IPS DF 4.7 (cell line): ENCODE data around the gene C9orf72.

Experiments
- DNase-seq: peaks from one replicate; pipeline ENCODE4 v3.0.0-alpha.2; 2013; ENCODE audit warnings: low spot score; ENCODE audit errors: extremely low read depth

The C9orf72 gene

DNA sequence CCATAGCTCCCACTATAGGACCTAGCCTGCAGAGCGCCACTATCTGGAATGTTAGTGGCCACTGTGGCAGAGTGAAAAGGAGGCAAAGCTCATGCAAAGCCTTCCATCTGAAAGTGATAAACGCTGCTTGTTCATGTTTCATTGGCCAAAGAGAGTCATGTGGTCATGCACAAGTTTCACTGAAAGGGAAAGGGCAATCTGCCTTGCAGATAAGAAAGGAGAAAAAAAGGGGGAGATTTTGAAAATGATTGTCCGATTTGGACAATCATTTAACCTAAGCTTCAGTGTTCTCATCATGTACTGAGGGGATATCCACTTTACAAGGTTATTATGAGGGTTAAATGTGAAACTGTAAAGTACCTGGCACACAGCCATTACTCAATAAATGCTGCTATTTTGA is 34.6 kb downstream of the C9orf72 start:
- DNase-seq, result no peak

DNA sequence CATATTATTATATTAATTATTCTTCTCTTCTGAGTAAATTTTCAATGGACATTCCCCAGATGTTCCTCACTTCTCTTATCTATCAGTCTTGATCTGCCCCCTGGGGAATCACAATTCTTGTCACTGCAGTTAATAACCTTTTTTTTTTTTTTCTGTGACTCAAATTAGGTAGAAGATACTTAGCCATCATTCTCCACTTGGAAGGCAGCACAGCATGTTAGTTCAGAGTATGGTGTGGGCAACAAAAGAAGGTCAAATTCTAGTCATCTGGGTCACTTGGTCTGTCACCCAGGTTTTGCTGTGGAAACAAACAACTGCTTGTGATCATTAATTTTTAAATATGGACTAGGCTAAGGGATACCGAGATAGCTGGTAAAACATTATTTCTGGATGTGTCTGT is 35.5 kb downstream of the C9orf72 start:
- DNase-seq, result no peak

DNA sequence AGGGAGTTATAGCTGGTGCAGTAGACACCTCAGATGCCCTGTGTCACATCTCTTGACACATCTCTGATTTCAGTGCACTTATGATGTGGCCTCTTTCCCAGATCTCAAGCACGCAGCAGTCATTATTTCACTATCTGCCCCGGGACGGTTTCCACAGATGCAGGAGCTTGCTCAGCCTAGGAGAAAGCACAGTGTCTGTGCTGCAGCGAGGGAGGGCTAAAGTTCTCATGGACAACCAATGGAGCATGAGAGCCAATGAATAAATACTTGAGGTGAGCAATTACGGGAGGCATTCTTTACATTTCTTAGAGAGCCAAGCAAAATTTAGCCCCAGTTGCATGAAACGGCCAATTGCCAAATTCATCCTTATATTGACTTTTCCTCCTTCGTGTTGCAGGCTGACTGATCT is 36.2 kb downstream of the C9orf72 start:
- DNase-seq, result no peak

DNA sequence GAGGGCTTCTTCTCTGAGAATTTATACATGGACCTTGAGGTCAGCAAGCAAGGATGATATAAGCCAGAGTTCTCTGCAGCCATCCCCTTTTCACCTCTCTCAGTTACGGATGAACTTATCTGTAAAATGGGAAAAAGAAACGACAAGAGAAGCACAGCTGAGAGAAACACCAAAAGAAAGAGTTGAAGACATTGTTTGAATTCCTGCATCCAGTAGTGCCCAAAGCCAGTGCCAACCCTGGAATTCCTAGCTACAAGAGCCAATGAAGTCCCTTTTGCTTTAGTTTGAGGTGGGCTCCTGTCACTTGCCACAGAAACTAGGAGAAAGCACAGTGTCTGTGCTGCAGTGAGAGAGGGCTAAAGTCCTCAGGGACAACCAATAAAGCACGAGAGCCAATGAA is 37.1 kb downstream of the C9orf72 start:
- DNase-seq, result no peak

DNA sequence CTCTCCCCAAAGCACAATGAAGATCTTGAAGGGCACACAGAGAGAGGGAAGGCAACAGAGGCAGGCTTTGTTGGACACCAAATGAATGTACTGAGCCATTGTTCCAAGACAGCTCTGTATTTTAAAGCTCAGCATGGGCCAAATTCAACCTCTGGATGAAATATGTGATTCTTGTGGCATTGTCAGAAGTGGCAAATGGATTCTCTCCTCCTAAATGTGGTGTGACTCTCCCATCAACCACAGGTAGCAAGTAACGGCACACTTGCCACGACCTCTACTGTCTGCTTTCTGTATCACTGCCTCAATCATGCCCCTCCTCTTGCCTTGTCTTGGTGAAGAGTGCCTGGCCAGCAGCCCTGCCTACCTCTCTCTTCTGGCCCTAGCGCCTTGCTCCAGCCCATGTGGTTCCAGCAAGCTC is 37.6 kb downstream of the C9orf72 start:
- no peak for DNase-seq

DNA sequence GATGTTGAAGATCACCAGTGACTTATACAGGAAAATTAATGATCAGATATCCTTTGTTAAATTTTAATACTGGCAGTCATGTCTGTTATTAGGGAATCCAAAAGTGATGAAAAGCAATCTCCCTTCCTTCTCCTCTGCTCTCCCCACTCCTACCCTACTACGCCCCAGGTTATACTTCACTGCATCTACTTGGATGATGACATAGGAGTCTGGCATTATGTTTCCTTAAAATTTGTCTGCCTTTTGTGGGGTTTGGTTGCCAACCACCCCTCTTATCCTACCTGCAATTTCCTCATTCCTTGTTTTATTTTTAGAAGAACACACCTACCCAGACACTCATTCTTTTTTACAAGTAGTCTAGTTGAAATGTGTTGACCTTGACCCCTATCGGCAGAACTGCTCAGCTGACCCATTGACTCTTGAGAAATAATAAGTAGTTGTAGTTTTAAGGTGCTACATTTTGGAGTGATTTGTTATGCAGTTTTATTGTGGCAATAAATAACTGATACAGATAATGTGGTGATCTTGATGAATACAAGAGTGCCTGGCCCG is 38.5 kb downstream of the C9orf72 start:
- DNase-seq, result no peak

DNA sequence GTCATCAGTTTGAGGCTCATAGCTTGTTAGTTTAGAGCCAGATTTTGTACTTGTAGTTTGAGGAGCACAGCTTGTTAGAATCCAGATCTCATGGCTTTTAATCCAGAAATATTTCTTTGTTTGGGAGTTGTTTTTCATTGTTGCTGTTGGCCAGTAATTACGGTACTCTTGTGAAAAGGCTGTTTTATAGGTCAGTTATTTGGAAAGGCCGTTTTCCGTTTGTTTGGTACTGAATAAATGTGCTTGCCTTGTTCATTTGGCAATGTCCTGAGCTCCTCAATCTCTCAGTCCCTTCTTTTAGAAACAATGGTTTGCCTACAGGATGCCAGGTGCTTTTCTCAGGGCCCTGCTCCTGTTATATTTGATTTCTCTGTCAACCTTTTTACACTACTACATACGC is 39.1 kb downstream of the C9orf72 start:
- no peak for DNase-seq

DNA sequence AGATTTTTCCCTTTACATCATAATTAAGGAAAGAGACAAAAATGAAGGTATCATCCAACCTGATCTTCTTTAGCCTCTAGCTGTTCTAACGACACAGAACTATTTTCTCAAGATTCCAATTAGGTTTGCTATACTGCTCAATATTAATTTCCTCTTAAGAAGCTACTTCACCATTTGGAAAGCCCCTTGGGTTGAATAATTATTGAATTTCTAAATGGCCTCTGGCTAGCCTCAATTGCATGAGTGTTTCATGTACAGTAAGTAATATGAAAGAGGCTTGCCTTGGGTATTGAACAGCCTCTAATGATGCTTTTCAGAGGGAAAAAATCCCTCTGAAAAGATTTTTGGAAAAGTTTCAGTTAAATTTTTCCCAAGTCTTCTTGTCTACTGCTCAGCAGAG is 40.0 kb downstream of the C9orf72 start:
- no peak for DNase-seq

DNA sequence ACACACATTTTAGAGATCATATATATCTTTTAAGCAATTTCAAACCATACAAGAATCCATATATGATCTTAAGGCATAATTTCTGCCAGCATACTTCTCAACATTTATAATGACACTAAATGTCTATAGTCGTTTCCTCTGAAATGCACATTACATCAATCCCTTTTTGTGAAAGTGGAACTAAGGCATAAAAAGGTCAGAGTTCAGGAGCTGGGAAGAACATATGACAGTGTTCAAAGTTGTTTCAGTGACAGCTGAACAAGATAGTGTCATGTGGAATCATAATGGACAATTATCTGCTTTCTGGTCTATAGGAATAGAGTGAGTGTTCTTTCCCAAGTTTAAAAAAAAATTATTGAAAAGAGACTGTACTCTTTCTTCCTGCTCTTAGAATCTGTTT is 41.2 kb downstream of the C9orf72 start:
- no peak for DNase-seq

DNA sequence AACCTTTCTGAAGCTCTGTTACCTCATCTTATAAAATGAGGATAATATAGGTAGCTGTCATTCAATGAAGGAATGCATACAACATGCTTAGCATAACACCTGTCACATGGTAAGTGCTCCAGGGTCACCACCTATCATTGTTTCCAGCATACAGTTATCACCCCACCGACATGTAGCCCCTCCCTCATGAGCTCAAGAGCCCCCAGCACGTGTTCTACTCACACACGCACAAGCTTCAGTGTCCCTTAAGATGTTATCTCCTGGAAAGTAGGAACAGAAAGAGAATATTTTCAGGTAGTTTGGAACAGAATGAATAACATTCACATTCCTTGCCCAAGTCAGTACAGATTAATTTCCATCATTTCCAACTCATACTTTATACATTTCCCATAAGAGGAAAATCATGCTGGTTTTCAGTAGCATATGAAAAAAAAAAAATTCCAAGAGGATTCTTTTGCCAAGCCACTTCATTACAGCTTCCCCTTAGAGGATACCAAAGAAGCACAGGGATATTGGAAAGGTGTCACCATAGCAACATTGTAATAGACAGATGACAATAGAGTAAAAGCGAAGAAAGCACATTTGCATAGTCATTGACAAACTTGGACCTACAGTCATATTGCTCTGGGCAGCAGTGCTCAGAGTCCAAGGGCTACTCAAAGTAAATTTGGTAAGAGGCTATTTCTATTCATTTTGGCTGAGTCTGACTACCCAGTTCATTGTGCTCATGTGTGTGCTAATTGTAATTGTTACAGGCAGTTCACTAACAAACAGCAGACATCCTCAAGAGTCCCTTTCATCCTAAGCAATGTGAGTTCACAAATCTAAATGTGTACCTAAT is 42.1 kb downstream of the C9orf72 start:
- no peak for DNase-seq

DNA sequence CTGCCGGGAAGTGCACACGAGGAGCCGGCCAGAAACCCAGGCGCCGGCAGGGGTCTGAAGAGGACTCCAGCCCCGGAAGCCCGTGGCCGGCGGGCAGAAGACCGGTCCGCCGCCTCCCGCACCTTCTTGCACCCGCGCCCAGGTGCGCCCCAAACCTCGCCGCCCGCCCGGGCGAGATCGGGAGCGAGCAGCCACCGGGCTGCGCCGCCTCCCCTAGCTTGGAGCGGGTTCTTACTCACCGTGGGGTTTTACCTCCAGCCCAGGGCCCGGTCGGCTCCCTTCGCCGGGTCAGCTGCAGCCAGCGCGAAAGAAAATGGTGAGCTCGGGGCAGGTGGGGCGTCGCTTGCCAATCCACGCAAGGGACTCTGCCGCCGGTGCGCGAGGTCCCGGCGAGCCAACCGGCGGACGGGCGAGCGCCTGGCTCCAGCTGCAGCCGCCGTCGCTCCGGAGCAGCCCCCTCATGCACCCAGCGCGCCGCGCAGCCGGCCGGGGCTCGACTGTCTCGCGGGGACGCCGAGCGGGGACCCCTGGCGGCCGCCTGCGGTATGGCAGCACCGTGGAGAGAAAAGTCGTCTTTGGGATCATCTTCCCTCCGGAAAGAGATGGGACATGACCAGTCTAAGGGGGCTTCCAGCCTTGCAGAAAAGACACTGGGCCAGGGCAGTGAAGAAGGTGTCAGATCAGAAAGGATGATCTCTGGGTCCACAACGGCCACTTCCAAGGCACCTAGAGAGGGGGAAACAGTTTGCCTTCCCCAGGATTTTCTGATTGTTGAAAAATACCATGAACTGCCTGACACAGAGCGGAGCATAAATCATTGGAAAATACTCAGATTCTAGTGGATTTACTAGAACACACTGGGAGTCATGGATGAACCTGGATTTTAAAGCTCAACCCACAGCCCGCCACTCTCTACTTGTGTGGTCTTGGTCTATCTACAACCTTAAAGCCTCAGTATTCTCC is 43.7 kb downstream of the C9orf72 start, which contains the start of gene MOB3B:
Gene MOB3B (minus strand): TSS at position 499 of the 963 bp plus-strand sequence. CDS start 74,264 bp downstream, outside the sequence.
- no peak for DNase-seq

DNA sequence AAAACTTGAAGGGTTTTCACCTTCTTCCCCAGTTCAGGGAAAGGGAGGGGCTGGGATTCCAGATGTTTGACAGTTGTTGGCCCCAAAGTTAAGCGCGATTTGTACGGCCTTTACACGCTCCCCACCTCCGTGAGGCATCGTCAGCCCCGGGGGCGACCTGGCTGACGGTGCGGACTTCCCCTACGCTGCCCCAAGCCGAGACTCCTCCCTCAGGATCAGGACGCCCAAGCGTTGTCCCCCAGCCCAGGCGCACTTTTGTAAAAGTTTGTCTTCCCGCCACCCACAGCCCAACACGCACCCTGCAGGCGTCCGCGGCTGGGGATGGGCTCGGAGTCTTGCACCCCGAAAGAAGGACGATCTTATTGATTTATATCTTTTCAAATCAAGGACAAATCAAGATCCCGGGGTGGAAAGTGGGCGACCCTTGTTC is 44.4 kb downstream of the C9orf72 start:
- no peak for DNase-seq

DNA sequence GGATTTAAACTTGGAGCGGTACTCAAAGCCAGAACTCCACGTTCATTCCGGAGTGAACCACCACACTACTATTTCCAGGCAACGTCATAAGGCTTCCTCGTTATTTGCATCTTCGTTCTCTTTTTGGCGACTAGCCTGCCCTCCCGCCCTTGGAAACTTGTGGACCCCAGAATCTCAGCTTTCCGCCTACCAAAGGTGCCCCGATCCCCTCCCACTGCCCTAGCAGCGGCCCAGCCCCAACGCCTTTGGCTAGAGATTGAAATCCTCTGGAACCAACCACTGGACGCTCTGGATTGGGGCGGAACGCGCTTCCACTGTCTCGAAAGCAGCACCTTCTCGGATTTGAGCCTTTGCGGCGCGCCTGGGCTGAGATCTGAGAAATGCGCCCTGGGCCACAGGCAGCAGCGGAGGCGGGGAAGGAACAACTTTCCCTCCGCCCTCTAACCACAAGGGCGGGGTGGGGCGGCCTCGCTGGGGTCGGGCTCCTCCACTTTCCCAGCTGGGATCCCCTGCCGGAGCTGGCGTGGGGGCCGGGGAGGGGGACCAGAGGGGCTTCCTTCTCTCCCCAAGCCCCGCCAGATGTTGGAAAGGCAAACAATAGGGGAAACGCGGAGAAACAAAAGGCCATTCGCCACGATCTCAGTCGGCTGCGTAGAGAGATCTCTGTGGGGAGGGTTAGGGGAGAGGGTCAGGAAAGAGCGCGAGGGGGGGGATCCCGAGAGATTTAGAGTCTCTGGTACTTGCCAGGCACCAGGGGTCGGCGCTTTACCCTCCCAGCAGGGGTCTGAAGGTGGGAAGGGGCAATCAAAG is 45.0 kb downstream of the C9orf72 start:
- DNase-seq, result no peak

DNA sequence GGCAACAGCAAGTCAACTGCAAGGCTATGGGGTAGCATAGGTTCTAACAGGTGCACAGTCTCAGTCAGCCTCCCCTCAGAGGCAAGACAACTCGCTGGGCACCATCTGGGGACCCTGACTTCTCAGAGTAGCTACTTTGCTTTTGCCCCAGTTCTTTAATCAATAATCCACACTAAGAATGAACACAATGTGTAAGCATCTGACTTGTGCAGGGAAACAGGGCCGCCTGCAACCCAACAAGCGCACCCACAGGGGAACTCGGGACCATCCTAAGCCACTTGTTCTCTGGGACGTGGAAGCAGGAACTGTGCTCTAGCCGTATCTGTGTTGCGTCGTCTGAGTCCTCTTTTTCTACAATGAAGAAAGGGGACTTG is 45.6 kb downstream of the C9orf72 start:
- no peak for DNase-seq

DNA sequence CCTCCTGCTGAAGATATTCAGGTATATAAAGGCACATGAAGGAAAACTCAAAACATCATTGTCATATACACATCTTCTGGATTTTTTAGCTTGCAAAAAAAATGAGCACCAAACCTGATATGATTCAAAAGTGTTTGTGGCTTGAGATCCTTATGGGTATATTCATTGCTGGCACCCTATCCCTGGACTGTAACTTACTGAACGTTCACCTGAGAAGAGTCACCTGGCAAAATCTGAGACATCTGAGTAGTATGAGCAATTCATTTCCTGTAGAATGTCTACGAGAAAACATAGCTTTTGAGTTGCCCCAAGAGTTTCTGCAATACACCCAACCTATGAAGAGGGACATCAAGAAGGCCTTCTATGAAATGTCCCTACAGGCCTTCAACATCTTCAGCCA is 49.0 kb downstream of the C9orf72 start, which contains the start of gene IFNK:
Gene IFNK (plus strand): TSS at position 55 of the 400 bp plus-strand sequence. CDS start 47 bp downstream, at position 102.
- DNase-seq, result no peak

DNA sequence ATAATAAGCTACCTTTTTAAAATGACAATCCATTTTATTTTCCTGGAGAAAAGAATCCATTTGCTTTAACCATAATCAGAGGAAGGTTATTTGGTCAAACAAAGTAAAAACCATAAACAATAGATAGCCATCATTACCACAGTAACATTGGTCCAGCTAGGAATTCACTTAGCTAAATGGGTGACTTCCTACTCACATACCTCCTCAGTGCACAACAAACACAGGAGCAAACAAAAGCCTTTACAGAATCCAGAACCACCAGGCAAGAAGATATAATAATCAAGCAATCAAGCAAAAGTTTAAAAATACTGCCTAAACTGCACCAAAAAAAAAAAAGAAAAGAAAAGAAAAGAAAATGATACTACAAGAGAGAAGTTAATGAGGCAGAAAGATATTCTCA is 50.1 kb downstream of the C9orf72 start:
- DNase-seq, result no peak

DNA sequence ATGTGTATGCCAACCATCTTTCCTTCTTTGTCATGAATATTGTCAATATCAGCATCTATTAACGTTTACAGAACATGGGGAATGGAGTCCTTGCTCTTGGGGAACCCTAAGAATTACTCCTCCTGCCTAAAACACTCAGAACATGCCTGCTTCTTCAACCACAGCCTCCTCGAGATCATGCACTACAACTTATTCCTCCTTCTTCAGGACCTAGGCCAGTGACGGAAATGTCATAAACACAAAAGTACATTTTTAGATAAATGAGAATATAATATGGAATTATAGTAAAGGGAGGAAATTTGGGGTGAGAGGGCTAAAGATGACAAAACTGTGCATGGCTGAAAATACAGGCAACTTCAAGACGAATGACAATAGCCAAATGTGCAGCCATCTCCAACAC is 52.3 kb downstream of the C9orf72 start:
- DNase-seq, result no peak

DNA sequence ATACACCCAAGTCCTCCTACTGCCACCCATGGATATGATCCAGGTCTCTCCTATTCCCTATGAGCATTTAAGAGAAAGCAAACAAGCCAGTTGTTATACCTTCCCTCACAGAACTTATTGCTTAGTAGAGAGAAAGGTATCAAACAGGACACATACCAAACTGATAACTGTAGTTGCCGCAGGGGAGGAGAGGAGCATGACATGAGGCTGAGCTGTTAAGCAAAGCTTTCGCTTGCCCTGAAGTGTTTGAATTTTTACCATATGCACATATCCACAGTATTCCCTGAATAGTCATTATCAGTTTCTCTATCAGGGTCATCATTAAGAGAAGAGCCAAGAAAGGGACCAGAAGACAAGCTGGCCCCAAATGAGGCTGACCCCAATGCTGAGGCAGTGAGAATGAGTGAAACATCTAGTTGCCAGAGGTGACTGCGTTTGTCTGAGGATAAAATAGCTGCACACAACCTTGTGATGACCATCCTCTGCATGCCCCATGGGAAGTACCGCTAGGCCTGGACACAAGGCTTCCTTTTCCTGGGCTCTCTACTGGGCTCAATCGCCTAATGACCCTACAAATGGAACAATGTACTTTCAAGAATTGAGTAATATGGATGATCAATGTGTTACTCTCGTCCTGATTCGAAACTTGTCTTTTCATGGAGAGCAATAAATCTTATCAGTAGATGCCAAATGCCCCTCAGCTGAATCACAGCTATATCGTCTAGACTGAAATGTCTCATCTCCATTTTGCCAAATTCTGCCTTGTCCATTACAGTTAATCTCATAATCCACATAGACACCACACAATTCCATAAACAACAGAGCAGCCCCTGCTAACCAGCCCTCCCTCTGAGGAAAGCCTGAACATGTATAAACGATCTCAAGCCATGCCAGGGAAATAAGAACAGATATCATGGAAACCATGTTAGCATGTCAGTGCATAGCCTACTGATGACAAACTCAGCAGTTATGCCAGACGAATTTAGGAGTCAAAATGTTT is 53.5 kb downstream of the C9orf72 start:
- DNase-seq, result no peak

DNA sequence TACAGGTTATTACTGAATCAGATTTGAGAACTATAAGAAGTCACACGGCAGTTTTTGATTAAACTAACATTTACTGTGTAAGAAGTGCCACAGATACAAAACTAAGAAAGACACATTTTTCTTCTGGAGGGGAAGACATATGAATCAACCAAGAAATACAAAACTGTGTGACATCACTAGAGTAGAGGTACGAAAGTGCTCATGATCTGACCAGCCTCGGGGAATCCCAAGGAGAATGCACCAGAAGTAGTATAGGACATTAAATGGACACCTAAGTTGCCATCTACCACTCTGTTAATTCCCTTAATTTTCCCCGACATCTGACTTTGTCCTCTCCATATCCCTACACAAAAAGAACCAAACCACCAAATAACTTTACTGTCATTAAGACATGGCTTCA is 54.5 kb downstream of the C9orf72 start:
- DNase-seq, result no peak

DNA sequence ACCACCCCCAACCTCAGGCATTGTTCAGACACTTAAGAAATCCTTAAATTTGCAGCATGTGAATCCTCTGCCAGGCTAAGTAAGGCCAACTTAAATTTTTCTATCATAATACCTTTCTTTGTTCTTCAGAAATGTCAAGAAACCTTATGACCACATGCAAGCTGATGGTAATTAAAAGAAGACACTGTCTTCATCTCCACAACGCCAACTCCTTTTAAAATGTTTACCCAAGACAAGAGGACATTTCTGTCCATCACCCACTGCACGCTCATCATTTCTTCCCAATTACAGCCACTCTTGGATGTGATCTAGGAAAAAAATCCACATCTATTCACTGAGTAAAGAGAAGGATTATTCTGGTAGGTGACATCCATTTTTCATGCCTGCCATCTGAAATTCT is 55.3 kb downstream of the C9orf72 start:
- no peak for DNase-seq
